Ovary (tissue), 9 donors: ENCODE results near the gene TMPRSS7. TPM values are rescaled to one million over a fixed set of nuclear protein-coding genes. Genes with fewer than 3 reads are reported as not detected.

Experiments
- DNase-seq, 5 donors: peaks; one replicate each; pipeline ENCODE4 v3.0.0-alpha.2; 2019 to 2020
- H3K27ac ChIP-seq, 2 donors: fragments of 200-600 bp; one replicate each; pipeline versions ENCODE4 v1.5.1 to v1.8.0; 2019 to 2022
- H3K27me3 ChIP-seq: fragments of 200-600 bp; one replicate; pipeline ENCODE4 v1.8.0; 2022
- H3K36me3 ChIP-seq: fragments of 200-600 bp; sonication (generic); one replicate; pipeline ENCODE4 v1.5.1; 2019
- H3K4me1 ChIP-seq: one replicate; pipeline ENCODE4 v1.8.1; 2013; ENCODE audit warnings: mild to moderate bottlenecking, moderate library complexity; ENCODE audit not compliant: insufficient read depth
- H3K4me3 ChIP-seq: fragments of 200-600 bp; sonication (generic); one replicate; pipeline ENCODE4 v1.5.1; 2017
- H3K9me3 ChIP-seq, 2 donors: fragments of 200-600 bp in 1 of 2; sonication (generic) in 1 of 2; one replicate each; pipeline versions ENCODE4 v1.5.1 to v1.8.1; 2013 to 2019; ENCODE audit warnings: mild to moderate bottlenecking in 1 of 2, moderate library complexity in 1 of 2
- CTCF ChIP-seq, 3 donors: fragments of 450-650 bp in 2 of 3; fragments of 200-600 bp in 1 of 3; IDR thresholded peaks; one replicate each; pipeline versions ENCODE4 v1.5.1 to v1.8.0; 2016 to 2022; ENCODE audit warnings: antibody characterized with exemption in 3 of 3, mild to moderate bottlenecking in 1 of 3
- EP300 ChIP-seq: sonication (generic); formaldehyde crosslinking; IDR thresholded peaks from one replicate; pipeline ENCODE4 v1.6.1; 2017; ENCODE audit warnings: antibody characterized with exemption
- POLR2A ChIP-seq: fragments of 450-650 bp; IDR thresholded peaks from one replicate; pipeline ENCODE4 v1.6.1; 2017; ENCODE audit warnings: antibody characterized with exemption, mild to moderate bottlenecking, moderate library complexity
- WGBS, 3 donors: extraction: QIAGEN DNeasy Blood & Tissue Kit in 1 of 3; methylation state at CpG; one replicate each; pipeline versions ENCODE4 v1.1.5 to v1.1.7; 2013 to 2017; 5-methylcytosine and 5-hydroxymethylcytosine counted together
- intact Hi-C, 4 donors: fragments of 100-400 bp; cut with DNase I; formaldehyde crosslinking; loops; one replicate each; pipeline versions ENCODE4 v1.11.0 to v1.15.1; 2022 to 2023
- polyA plus RNA-seq, 2 donors: library from polyadenylated mRNA; stranded (reverse); fragments of 200-250 nt in 1 of 2; fragments of 350-450 nt in 1 of 2; fragmentation: Illumina TruSeq in 1 of 2; extraction: RNeasy Lipid Tissue Mini Kit (QIAGEN cat#74804) in 1 of 2; gene quantifications; one replicate each; pipeline ENCODE4 v1.2.3, GENCODE V29; 2013 to 2014
- total RNA-seq, 7 donors: library from RNA; depleted of rRNA in 2 of 7; stranded (reverse); fragments of >200 nt in 2 of 7; fragmentation: NEBNext Ultra II Directional in 3 of 7; extraction: Animal tissue kit (Norgen Biotek cat#: 25700) in 3 of 7; gene quantifications; one replicate each; pipeline versions ENCODE4 v1.1.0 to v1.2.4, GENCODE V29; 2016 to 2023
- donor health status: DM: no; HTN: no; CAD: no; lungs with moderate emphysema.
- donor health status: DM: no; HTN: no; CAD: no.
- donor health status: Bipolar disorder and iron deficiency.
- donor health status: DM: yes; HTN: yes; CAD: no.
- donor health status: DM: no; HTN: no; CAD: no.
- donor health status: DM: yes; HTN: yes; CAD: no.

Gene TMPRSS7
- total and polyA plus RNA-seq, 9 donors, result 0.34 TPM; not detected in 8

- H3K27me3 ChIP-seq, result no peaks in the 10 kb centered on the region
- DNase-seq, result no peak
- no peak overlapping the region for H3K27ac ChIP-seq
- H3K4me1 ChIP-seq, result no peaks in the 10 kb centered on the region
- no peak overlapping the region for H3K4me3 ChIP-seq
- intact Hi-C loops, result no loop called here
- TF ChIP-seq EP300, result no peak
- TF ChIP-seq CTCF (IDR thresholded peaks at IDR 0.05), result no peak
- no peak for TF ChIP-seq POLR2A
- no peaks in the 10 kb centered on the region for H3K36me3 ChIP-seq
- H3K9me3 ChIP-seq, result no peaks in the 10 kb centered on the region
- WGBS, 3 donors, result 64 to 68% (median 65%) methylated on average over 10 of the region's 10 CpGs
Observed at GRCh38 chr3:112127522-112128494, 93.3 kb downstream of the TMPRSS7 start.

GRCh38 chr3:112128843-112129727 is 94.5 kb downstream of the TMPRSS7 start:
- WGBS, 3 donors, result 48 to 52% (median 51%) methylated on average over 7 of the region's 7 CpGs
- Histone ChIP-seq H3K9me3 (no peaks in the 10 kb centered on the region), H3K27ac (no peak overlapping the region), H3K36me3 (no peaks in the 10 kb centered on the region), H3K4me1 (no peaks in the 10 kb centered on the region), H3K27me3 (no peaks in the 10 kb centered on the region), H3K4me3 (no peak overlapping the region)
- no peak for DNase-seq
- intact Hi-C loops, result no loop called here
- TF ChIP-seq CTCF (IDR thresholded peaks at IDR 0.05) (no peak), POLR2A (no peak), EP300 (no peak)

- 92 to 96% (median 94%) methylated on average over 4 of the region's 4 CpGs for WGBS, 3 donors
- no peak for DNase-seq
- no peak overlapping the region for H3K27ac ChIP-seq
- no peaks in the 10 kb centered on the region for H3K36me3 ChIP-seq
- TF ChIP-seq POLR2A, result no peak
- TF ChIP-seq EP300, result no peak
- TF ChIP-seq CTCF (IDR thresholded peaks at IDR 0.05), result no peak
- no peaks in the 10 kb centered on the region for H3K4me1 ChIP-seq
- H3K27me3 ChIP-seq, result no peaks in the 10 kb centered on the region
- intact Hi-C loops, result no loop called here
- no peak overlapping the region for H3K4me3 ChIP-seq
- no peaks in the 10 kb centered on the region for H3K9me3 ChIP-seq
Observed at GRCh38 chr3:112129925-112130637, 95.5 kb downstream of the TMPRSS7 start.

GRCh38 chr3:112130638-112130993 is 96.1 kb downstream of the TMPRSS7 start:
- TF ChIP-seq POLR2A, result no peak
- TF ChIP-seq CTCF (IDR thresholded peaks at IDR 0.05), result no peak
- no peak for TF ChIP-seq EP300
- 81 to 92% (median 86%) methylated on average over 3 of the region's 3 CpGs for WGBS, 3 donors
- no peak for DNase-seq
- Histone ChIP-seq H3K4me1 (no peaks in the 10 kb centered on the region), H3K27me3 (no peaks in the 10 kb centered on the region), H3K36me3 (no peaks in the 10 kb centered on the region), H3K27ac (no peak overlapping the region), H3K9me3 (no peaks in the 10 kb centered on the region), H3K4me3 (no peak overlapping the region)
- intact Hi-C loops, result no loop called here
